ENCODE data around the gene LRCOL1.

Gene LRCOL1

GRCh38 chr12:132582058-132582420 lies 28.3 kb downstream of the LRCOL1 start:
- no peak for TF ChIP-seq PKNOX1 (IDR thresholded peaks at IDR 0.05)
- no peak for TF ChIP-seq ZNF384 (IDR thresholded peaks at IDR 0.05)
- TF ChIP-seq TARDBP (IDR thresholded peaks at IDR 0.05) = no peak
- no peak for TF ChIP-seq FOXK2 (IDR thresholded peaks at IDR 0.05)
- no peak for TF ChIP-seq LEF1 (IDR thresholded peaks at IDR 0.05; ENCODE audit: borderline replicate concordance)
- no peak for TF ChIP-seq L3MBTL2 (conservative IDR thresholded peaks at IDR 0.05)
- TF ChIP-seq SUZ12 (IDR thresholded peaks at IDR 0.05) = no peak
- no peak for TF ChIP-seq ARNT (IDR thresholded peaks at IDR 0.05)
- TF ChIP-seq CTBP1 (IDR thresholded peaks at IDR 0.05; ENCODE audit: borderline replicate concordance) = no peak
- ChIA-PET POLR2A (no interaction called here), CTCF (no interaction called here)
- no peak for DNase-seq (ENCODE audit: extremely low spot score)

- ChIA-PET POLR2A (no interaction called here), CTCF (no interaction called here)
- DNase-seq (ENCODE audit: extremely low spot score) = no peak
- TF ChIP-seq NFRKB (IDR thresholded peaks at IDR 0.05) (no peak), SUZ12 (IDR thresholded peaks at IDR 0.05) (no peak), FOXM1 (IDR thresholded peaks at IDR 0.05; ENCODE audit: borderline replicate concordance) (no peak), ELF4 (IDR thresholded peaks at IDR 0.05) (no peak), ZNF384 (IDR thresholded peaks at IDR 0.05) (no peak), BHLHE40 (IDR thresholded peaks at IDR 0.05; ENCODE audit: borderline replicate concordance) (no peak), FOXA1 (IDR thresholded peaks at IDR 0.05) (no peak), CTBP1 (IDR thresholded peaks at IDR 0.05; ENCODE audit: borderline replicate concordance) (no peak), SP1 (IDR thresholded peaks at IDR 0.05) (no peak), L3MBTL2 (conservative IDR thresholded peaks at IDR 0.05) (no peak), ARNT (IDR thresholded peaks at IDR 0.05) (no peak), LEF1 (IDR thresholded peaks at IDR 0.05; ENCODE audit: borderline replicate concordance) (no peak), FOXK2 (IDR thresholded peaks at IDR 0.05) (no peak), TARDBP (IDR thresholded peaks at IDR 0.05) (no peak), HDGF (IDR thresholded peaks at IDR 0.05; ENCODE audit: borderline replicate concordance) (no peak), PKNOX1 (IDR thresholded peaks at IDR 0.05) (no peak)
These were observed 28.9 kb downstream of the LRCOL1 start for GRCh38 chr12:132581348-132582057.

- no peak for DNase-seq (ENCODE audit: extremely low spot score)
- ChIA-PET POLR2A (no interaction called here), CTCF (interaction anchor here (1.3 kb wide), 1 partner anchor 20 kb away, joined by 5 read pairs; no protein-coding TSS in a partner anchor)
- TF ChIP-seq ARNT (IDR thresholded peaks at IDR 0.05) (no peak), PKNOX1 (IDR thresholded peaks at IDR 0.05) (no peak), HDGF (IDR thresholded peaks at IDR 0.05; ENCODE audit: borderline replicate concordance) (no peak), FOXM1 (IDR thresholded peaks at IDR 0.05; ENCODE audit: borderline replicate concordance) (no peak), ZNF384 (IDR thresholded peaks at IDR 0.05) (no peak), ELF4 (IDR thresholded peaks at IDR 0.05) (no peak), CTBP1 (IDR thresholded peaks at IDR 0.05; ENCODE audit: borderline replicate concordance) (no peak), BHLHE40 (IDR thresholded peaks at IDR 0.05; ENCODE audit: borderline replicate concordance) (no peak), SUZ12 (IDR thresholded peaks at IDR 0.05) (no peak), FOXA1 (IDR thresholded peaks at IDR 0.05) (no peak), L3MBTL2 (conservative IDR thresholded peaks at IDR 0.05) (no peak), FOXK2 (IDR thresholded peaks at IDR 0.05) (no peak), LEF1 (IDR thresholded peaks at IDR 0.05; ENCODE audit: borderline replicate concordance) (no peak), SP1 (IDR thresholded peaks at IDR 0.05) (no peak), NFRKB (IDR thresholded peaks at IDR 0.05) (no peak), TARDBP (IDR thresholded peaks at IDR 0.05) (no peak)
These were observed 29.6 kb downstream of the LRCOL1 start for GRCh38 chr12:132580701-132581292.

GRCh38 chr12:132579744-132580143 lies 30.6 kb downstream of the LRCOL1 start:
- CTCF ChIA-PET = interaction anchor here (1.3 kb wide), 1 partner anchor 19 kb away, joined by 5 read pairs; no protein-coding TSS in a partner anchor
- POLR2A ChIA-PET = no interaction called here
- TF ChIP-seq HDGF (IDR thresholded peaks at IDR 0.05; ENCODE audit: borderline replicate concordance) (no peak), SP1 (IDR thresholded peaks at IDR 0.05) (no peak), FOXA1 (IDR thresholded peaks at IDR 0.05) (no peak), TARDBP (IDR thresholded peaks at IDR 0.05) (no peak), L3MBTL2 (conservative IDR thresholded peaks at IDR 0.05) (no peak), PKNOX1 (IDR thresholded peaks at IDR 0.05) (no peak), FOXM1 (IDR thresholded peaks at IDR 0.05; ENCODE audit: borderline replicate concordance) (no peak), ELF4 (IDR thresholded peaks at IDR 0.05) (no peak), ARNT (IDR thresholded peaks at IDR 0.05) (no peak), CTBP1 (IDR thresholded peaks at IDR 0.05; ENCODE audit: borderline replicate concordance) (no peak), FOXK2 (IDR thresholded peaks at IDR 0.05) (no peak), SUZ12 (IDR thresholded peaks at IDR 0.05) (no peak), LEF1 (IDR thresholded peaks at IDR 0.05; ENCODE audit: borderline replicate concordance) (no peak)
- DNase-seq (ENCODE audit: extremely low spot score) = no peak

GRCh38 chr12:132578826-132579225 lies 31.6 kb downstream of the LRCOL1 start:
- no peak for TF ChIP-seq HDGF (IDR thresholded peaks at IDR 0.05; ENCODE audit: borderline replicate concordance)
- TF ChIP-seq SP1 (IDR thresholded peaks at IDR 0.05) = no peak
- TF ChIP-seq ZNF384 (IDR thresholded peaks at IDR 0.05) = no peak
- TF ChIP-seq LEF1 (IDR thresholded peaks at IDR 0.05; ENCODE audit: borderline replicate concordance) = no peak
- TF ChIP-seq BHLHE40 (IDR thresholded peaks at IDR 0.05; ENCODE audit: borderline replicate concordance) = no peak
- no peak for TF ChIP-seq FOXM1 (IDR thresholded peaks at IDR 0.05; ENCODE audit: borderline replicate concordance)
- TF ChIP-seq TARDBP (IDR thresholded peaks at IDR 0.05) = no peak
- no peak for TF ChIP-seq L3MBTL2 (conservative IDR thresholded peaks at IDR 0.05)
- no peak for TF ChIP-seq ARNT (IDR thresholded peaks at IDR 0.05)
- no peak for TF ChIP-seq FOXA1 (IDR thresholded peaks at IDR 0.05)
- no peak for TF ChIP-seq FOXK2 (IDR thresholded peaks at IDR 0.05)
- no peak for TF ChIP-seq PKNOX1 (IDR thresholded peaks at IDR 0.05)
- TF ChIP-seq NFRKB (IDR thresholded peaks at IDR 0.05) = no peak
- TF ChIP-seq ELF4 (IDR thresholded peaks at IDR 0.05) = no peak
- DNase-seq (ENCODE audit: extremely low spot score) = no peak
- ChIA-PET CTCF (no interaction called here), POLR2A (no interaction called here)
